ENCODE data around the gene CSF3R. TPM values are rescaled to one million over a fixed set of nuclear protein-coding genes. Genes with fewer than 3 reads are reported as not detected.

CSF3R gene
- total and polyA plus RNA-seq, 2 experiments from 2014 or later, result 19.7 to 22.3 TPM

DNA sequence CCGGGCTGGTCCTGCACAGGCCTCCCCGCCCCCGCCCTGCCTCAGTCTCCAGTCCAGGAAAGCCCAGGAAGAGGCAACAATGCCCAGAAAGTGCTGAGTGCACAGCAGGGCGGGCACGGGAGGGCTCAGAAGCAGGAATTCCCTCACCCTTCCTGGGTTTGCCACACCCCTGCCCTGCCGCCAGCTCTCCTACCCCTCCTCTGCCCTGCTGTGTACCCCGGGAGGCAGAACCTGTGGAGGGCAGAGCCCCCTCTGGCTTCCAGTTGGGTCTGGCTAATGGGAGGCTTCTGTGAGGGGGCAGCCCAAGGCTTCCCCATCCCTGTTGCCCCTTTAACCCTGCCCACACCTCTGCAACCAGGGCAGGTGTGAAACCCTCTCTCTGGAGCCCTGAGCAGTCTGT lies 47.5 kb upstream of the CSF3R start:
- Histone ChIP-seq H3K4me2 (no peak overlapping the region), H4K20me1 (ENCODE audit: insufficient read depth, poor library complexity, severe bottlenecking) (no peaks in the 10 kb centered on the region), H3K9me2 (replicated peaks; ENCODE audit: insufficient read depth) (no peaks in the 10 kb centered on the region), H3K27ac (no peak overlapping the region), H2AFZ (no peak overlapping the region), H3K4me1 (ENCODE audit: insufficient read depth) (no peaks in the 10 kb centered on the region), H3K27me3 (no peaks in the 10 kb centered on the region), H3K36me3 (replicated peaks; ENCODE audit: insufficient read depth, low read depth) (no peaks in the 10 kb centered on the region), H3K4me3 (no peak overlapping the region), H3K9me3 (ENCODE audit: low read depth) (no peaks in the 10 kb centered on the region), H3K79me2 (no peaks in the 10 kb centered on the region)
- no peak for DNase-seq (ENCODE audit: low spot score)
- 85% methylated on average over 7 of the region's 7 CpGs for WGBS (ENCODE audit: low lambda C conversion rate, missing lambda C conversion rate)
- TF ChIP-seq, protein P1, sequence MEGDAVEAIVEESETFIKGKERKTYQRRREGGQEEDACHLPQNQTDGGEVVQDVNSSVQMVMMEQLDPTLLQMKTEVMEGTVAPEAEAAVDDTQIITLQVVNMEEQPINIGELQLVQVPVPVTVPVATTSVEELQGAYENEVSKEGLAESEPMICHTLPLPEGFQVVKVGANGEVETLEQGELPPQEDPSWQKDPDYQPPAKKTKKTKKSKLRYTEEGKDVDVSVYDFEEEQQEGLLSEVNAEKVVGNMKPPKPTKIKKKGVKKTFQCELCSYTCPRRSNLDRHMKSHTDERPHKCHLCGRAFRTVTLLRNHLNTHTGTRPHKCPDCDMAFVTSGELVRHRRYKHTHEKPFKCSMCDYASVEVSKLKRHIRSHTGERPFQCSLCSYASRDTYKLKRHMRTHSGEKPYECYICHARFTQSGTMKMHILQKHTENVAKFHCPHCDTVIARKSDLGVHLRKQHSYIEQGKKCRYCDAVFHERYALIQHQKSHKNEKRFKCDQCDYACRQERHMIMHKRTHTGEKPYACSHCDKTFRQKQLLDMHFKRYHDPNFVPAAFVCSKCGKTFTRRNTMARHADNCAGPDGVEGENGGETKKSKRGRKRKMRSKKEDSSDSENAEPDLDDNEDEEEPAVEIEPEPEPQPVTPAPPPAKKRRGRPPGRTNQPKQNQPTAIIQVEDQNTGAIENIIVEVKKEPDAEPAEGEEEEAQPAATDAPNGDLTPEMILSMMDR (IDR thresholded peaks at IDR 0.05; ENCODE audit: poor library complexity), result no peak
- TF ChIP-seq EZH2phosphoT487 (IDR thresholded peaks at IDR 0.05; ENCODE audit: low read depth, severe bottlenecking, unreplicated experiment) (no peak), EZH2 (IDR thresholded peaks at IDR 0.05; ENCODE audit: borderline replicate concordance) (no peak)

DNA sequence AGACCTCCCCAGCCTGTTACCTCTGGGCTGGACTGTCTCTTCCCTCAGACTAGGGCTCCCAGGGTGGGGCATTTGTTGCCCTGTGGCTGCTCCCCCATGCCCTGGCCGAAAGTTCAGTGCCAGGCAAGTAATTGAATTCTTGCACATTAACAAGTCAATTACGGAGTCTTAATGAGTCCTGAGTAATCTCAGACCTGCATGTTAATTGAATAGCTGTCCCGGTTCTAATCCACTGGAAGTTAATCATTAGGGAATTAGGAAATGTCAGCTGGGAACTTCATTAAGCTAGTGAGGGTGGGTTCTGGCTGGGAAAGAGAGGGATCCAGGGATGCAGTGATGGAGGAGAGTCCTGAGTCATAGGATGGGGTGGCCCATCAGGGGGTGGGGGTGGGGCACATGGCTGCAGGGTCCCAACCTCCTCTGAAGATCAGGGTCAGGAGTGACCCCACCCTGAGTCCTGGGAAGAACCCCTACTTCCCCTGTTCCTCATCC lies 47.1 kb upstream of the CSF3R start:
- WGBS (ENCODE audit: low lambda C conversion rate, missing lambda C conversion rate), result 61% methylated on average over 3 of the region's 3 CpGs
- no peak for TF ChIP-seq EZH2phosphoT487 (IDR thresholded peaks at IDR 0.05; ENCODE audit: low read depth, severe bottlenecking, unreplicated experiment)
- TF ChIP-seq, protein P1 (IDR thresholded peaks at IDR 0.05; ENCODE audit: poor library complexity), result no peak
- no peak for TF ChIP-seq EZH2 (IDR thresholded peaks at IDR 0.05; ENCODE audit: borderline replicate concordance)
- Histone ChIP-seq H3K9me3 (ENCODE audit: low read depth) (no peaks in the 10 kb centered on the region), H3K36me3 (replicated peaks; ENCODE audit: insufficient read depth, low read depth) (no peaks in the 10 kb centered on the region), H3K79me2 (no peaks in the 10 kb centered on the region), H3K9me2 (replicated peaks; ENCODE audit: insufficient read depth) (no peaks in the 10 kb centered on the region), H3K27ac (no peak overlapping the region), H4K20me1 (ENCODE audit: insufficient read depth, poor library complexity, severe bottlenecking) (no peaks in the 10 kb centered on the region), H3K4me3 (no peak overlapping the region), H3K4me2 (no peak overlapping the region), H3K4me1 (ENCODE audit: insufficient read depth) (no peaks in the 10 kb centered on the region), H2AFZ (no peak overlapping the region), H3K27me3 (no peaks in the 10 kb centered on the region)
- no peak for DNase-seq (ENCODE audit: low spot score)

DNA sequence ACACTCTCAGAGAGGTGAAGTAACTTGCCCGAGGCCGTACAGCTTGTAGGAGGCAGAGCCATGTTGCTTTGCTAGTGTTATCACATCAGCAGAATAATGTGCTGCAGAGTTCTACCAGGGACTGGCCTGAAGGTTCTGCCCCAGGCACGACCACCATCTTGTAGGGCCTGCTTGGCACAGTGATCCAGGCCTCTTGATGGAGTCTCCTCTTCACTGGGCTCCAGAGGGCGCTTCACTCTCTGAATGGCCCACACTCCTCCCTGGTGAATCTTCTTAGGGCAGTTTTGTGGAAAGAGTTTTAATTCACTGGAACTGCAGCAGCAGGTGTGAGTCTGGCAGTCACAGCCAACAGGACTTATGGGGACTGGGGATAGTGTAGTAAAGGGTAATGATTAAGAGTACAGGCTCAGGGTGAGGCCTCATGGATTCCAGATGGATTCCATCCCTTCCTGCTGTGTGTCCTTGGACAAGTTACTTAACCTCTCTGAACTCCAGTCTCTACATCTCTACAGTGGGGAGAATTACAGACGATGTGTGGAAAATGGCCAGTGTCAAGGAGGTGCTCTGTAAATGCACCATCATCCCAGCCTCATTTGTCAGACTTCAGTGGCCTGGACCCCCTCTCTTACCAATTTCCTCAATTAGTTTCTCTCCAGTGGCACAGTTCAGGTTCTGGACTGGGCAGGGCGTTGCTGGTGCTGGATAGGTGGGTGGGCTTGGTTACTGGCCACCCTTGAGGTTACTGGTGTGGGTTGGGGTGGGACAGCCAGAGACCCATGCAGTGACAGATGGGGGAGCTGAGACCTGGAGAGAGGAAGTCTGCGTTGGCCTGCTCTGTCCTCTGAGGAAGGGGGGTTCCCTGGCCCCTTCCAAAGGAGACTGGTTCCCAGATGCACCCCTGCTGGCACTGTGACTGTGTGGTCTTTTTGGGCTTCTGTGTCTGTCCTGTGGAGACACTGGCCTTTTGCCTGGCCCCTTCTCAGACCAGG lies 45.9 kb upstream of the CSF3R start:
- Histone ChIP-seq H3K36me3 (replicated peaks; ENCODE audit: insufficient read depth, low read depth) (no peaks in the 10 kb centered on the region), H3K79me2 (no peaks in the 10 kb centered on the region), H3K27me3 (no peaks in the 10 kb centered on the region), H3K9me3 (ENCODE audit: low read depth) (no peaks in the 10 kb centered on the region), H3K9me2 (replicated peaks; ENCODE audit: insufficient read depth) (no peaks in the 10 kb centered on the region), H4K20me1 (ENCODE audit: insufficient read depth, poor library complexity, severe bottlenecking) (no peaks in the 10 kb centered on the region), H3K27ac (no peak overlapping the region), H3K4me1 (ENCODE audit: insufficient read depth) (no peaks in the 10 kb centered on the region), H3K4me2 (no peak overlapping the region), H3K4me3 (no peak overlapping the region), H2AFZ (no peak overlapping the region)
- DNase-seq (ENCODE audit: low spot score), result no peak
- WGBS (ENCODE audit: low lambda C conversion rate, missing lambda C conversion rate), result 77% methylated on average over 7 of the region's 7 CpGs
- TF ChIP-seq, protein P1 (IDR thresholded peaks at IDR 0.05; ENCODE audit: poor library complexity), result no peak
- no peak for TF ChIP-seq EZH2phosphoT487 (IDR thresholded peaks at IDR 0.05; ENCODE audit: low read depth, severe bottlenecking, unreplicated experiment)
- no peak for TF ChIP-seq EZH2 (IDR thresholded peaks at IDR 0.05; ENCODE audit: borderline replicate concordance)

All from hepatocyte (in vitro differentiated cells).